Measurements from ENCODE around the gene STIP1. TPM values are rescaled to one million over a fixed set of nuclear protein-coding genes. Genes with fewer than 3 reads are reported as not detected.

STIP1 gene
- total RNA-seq, 1 donor from 2014 or later = 159 TPM

GRCh38 chr11:64239662-64240434, 53.9 kb downstream of the STIP1 start:
- no peak for ATAC-seq (ENCODE audit: low read depth)
- CTCF ChIA-PET = no interaction called here
- TF ChIP-seq CTCF (IDR thresholded peaks at IDR 0.05) = no peak

GRCh38 chr11:64240435-64241240, 54.7 kb downstream of the STIP1 start, which contains the start of gene FKBP2:
Gene FKBP2 (plus strand): TSS chr11:64241095. CDS start chr11:64242388, 1,293 bp downstream.
- no peaks in the 10 kb centered on the region for H3K9me3 Mint-ChIP-seq
- peak within 1 kb of the TSS; percentile 91 for H3K4me3 Mint-ChIP-seq
- no peak for TF ChIP-seq CTCF (IDR thresholded peaks at IDR 0.05)
- H3K4me1 Mint-ChIP-seq = peaks cover 75% of the 10 kb centered on the region
- ChIA-PET CTCF (interaction anchor here (0.7 to 1.3 kb wide), 4 partner anchors 10 to 60 kb away, joined by 3 to 7 read pairs (median 3); partner anchors contain the start of gene STIP1), POLR2A (interaction anchor here (0.5 to 8.7 kb wide), 28 partner anchors 9 to 1649 kb away, joined by 3 to 127 read pairs (median 7); partner anchors contain the start of genes BAD, CCDC88B, DNAJC4 and ESRRA)
- ATAC-seq (ENCODE audit: low read depth) (peak; percentile 61), DNase-seq (peak; percentile 98)
- H3K27ac Mint-ChIP-seq = peak within 1 kb of the TSS; percentile 98
- H3K36me3 Mint-ChIP-seq (ENCODE audit: low read depth) = peaks cover 50% of the 10 kb centered on the region
- intact Hi-C loops (cut with micrococcal nuclease) = loop anchor here (1.0 to 10.0 kb wide), 11 partner anchors 10 to 534 kb away; partner anchors contain the start of genes CCDC88B, DNAJC4, ESRRA and GPR137
- no peaks in the 10 kb centered on the region for H3K27me3 Mint-ChIP-seq

More at GRCh38 chr11:64239662-64240434, 53.9 kb downstream of the STIP1 start:
- no peak for DNase-seq
- H3K27me3 Mint-ChIP-seq = no peaks in the 10 kb centered on the region
- H3K4me3 Mint-ChIP-seq = peak overlapping the region; percentile 91
- H3K27ac Mint-ChIP-seq = peak overlapping the region; percentile 98
- H3K36me3 Mint-ChIP-seq (ENCODE audit: low read depth) = peaks cover 56% of the 10 kb centered on the region
- POLR2A ChIA-PET = interaction anchor here (0.6 to 8.7 kb wide), 11 partner anchors 9 to 1317 kb away, joined by 3 to 127 read pairs (median 11); partner anchors contain the start of genes DNAJC4, ESRRA, FERMT3 and NUDT22
- intact Hi-C loops (cut with micrococcal nuclease) = loop anchor here (1.0 to 10.0 kb wide), 6 partner anchors 10 to 535 kb away; partner anchors contain the start of genes CCDC88B, DNAJC4, NUDT22 and OTUB1
- peaks cover 76% of the 10 kb centered on the region for H3K4me1 Mint-ChIP-seq
- no peaks in the 10 kb centered on the region for H3K9me3 Mint-ChIP-seq

- Mint-ChIP-seq H3K27me3 (no peaks in the 10 kb centered on the region), H3K9me3 (no peaks in the 10 kb centered on the region), H3K4me1 (peaks cover 74% of the 10 kb centered on the region), H3K4me3 (peak overlapping the region; percentile 91), H3K36me3 (ENCODE audit: low read depth) (peaks cover 54% of the 10 kb centered on the region), H3K27ac (peak overlapping the region; percentile 98)
- intact Hi-C loops (cut with micrococcal nuclease) = loop anchor here (1.0 to 10.0 kb wide), 9 partner anchors 10 to 534 kb away; partner anchors contain the start of genes CCDC88B, ESRRA, GPR137 and OTUB1
- DNase-seq (peak; percentile 100), ATAC-seq (ENCODE audit: low read depth) (peak; percentile 81)
- CTCF ChIA-PET = interaction anchor here (0.7 to 1.3 kb wide), 4 partner anchors 9 to 60 kb away, joined by 3 to 7 read pairs (median 3); partner anchors contain the start of gene STIP1
- POLR2A ChIA-PET = interaction anchor here (0.5 to 8.7 kb wide), 24 partner anchors 9 to 1649 kb away, joined by 3 to 127 read pairs (median 8); partner anchors contain the start of genes BAD, CCDC88B, DNAJC4 and ESRRA
- no peak for TF ChIP-seq CTCF (IDR thresholded peaks at IDR 0.05)
Observed at GRCh38 chr11:64241241-64241490, 55.2 kb downstream of the STIP1 start.

GRCh38 chr11:64241491-64242374, 55.8 kb downstream of the STIP1 start:
- Mint-ChIP-seq H3K9me3 (no peaks in the 10 kb centered on the region), H3K27ac (peak overlapping the region; percentile 98), H3K4me1 (peaks cover 74% of the 10 kb centered on the region), H3K27me3 (no peaks in the 10 kb centered on the region), H3K36me3 (ENCODE audit: low read depth) (peaks cover 54% of the 10 kb centered on the region), H3K4me3 (peak overlapping the region; percentile 91)
- POLR2A ChIA-PET = interaction anchor here (0.5 to 8.7 kb wide), 26 partner anchors 8 to 1650 kb away, joined by 3 to 127 read pairs (median 7); partner anchors contain the start of genes BAD, CCDC88B, DNAJC4 and ESRRA
- CTCF ChIA-PET = interaction anchor here (0.7 to 6.2 kb wide), 5 partner anchors 9 to 59 kb away, joined by 3 to 37 read pairs (median 3); partner anchors contain the start of genes FERMT3 and STIP1
- TF ChIP-seq CTCF (IDR thresholded peaks at IDR 0.05) = no peak
- DNase-seq (peak; percentile 27), ATAC-seq (ENCODE audit: low read depth) (no peak)
- intact Hi-C loops (cut with micrococcal nuclease) = loop anchor here (1.0 to 10.0 kb wide), 9 partner anchors 10 to 533 kb away; partner anchors contain the start of genes CCDC88B, ESRRA, GPR137 and OTUB1
